Posterior cingulate gyrus (tissue), 11 donors: ENCODE data around the gene KCNT2.

Experiments used
- DNase-seq, 10 donors: peaks; one replicate each; pipeline versions ENCODE4 v3.0.0 to v3.0.0-alpha.2; 2020 to 2021; ENCODE audit warnings: mixed read lengths in 3 of 10
- intact Hi-C: fragments of 100-400 bp; cut with DNase I; formaldehyde crosslinking; loops from one replicate; pipeline ENCODE4 v1.15.1; 2023

The KCNT2 gene

GRCh38 chr1:196260270-196260669 lies 348.0 kb downstream of the KCNT2 start:
- DNase-seq = no peak
- intact Hi-C loops = no loop called here

- no peak for DNase-seq
- intact Hi-C loops = no loop called here
Observed at GRCh38 chr1:196259316-196259715, 348.9 kb downstream of the KCNT2 start.

GRCh38 chr1:196255762-196256161 lies 352.5 kb downstream of the KCNT2 start:
- intact Hi-C loops = no loop called here
- no peak for DNase-seq

GRCh38 chr1:196229546-196229945 lies 378.7 kb downstream of the KCNT2 start:
- DNase-seq = no peak
- intact Hi-C loops = no loop called here

- DNase-seq = no peak
- intact Hi-C loops = no loop called here
Observed at GRCh38 chr1:196214866-196215265, 393.4 kb downstream of the KCNT2 start.

- DNase-seq = no peak
- intact Hi-C loops = no loop called here
Observed at GRCh38 chr1:196209983-196210382, 398.3 kb downstream of the KCNT2 start.

GRCh38 chr1:196209265-196209664 lies 399.0 kb downstream of the KCNT2 start:
- DNase-seq = no peak
- intact Hi-C loops = no loop called here

GRCh38 chr1:196207612-196208217 lies 400.5 kb downstream of the KCNT2 start:
- no peak for DNase-seq
- intact Hi-C loops = no loop called here

- intact Hi-C loops = no loop called here
- no peak for DNase-seq
Observed at GRCh38 chr1:196205882-196206281, 402.4 kb downstream of the KCNT2 start.

- intact Hi-C loops = no loop called here
- DNase-seq = no peak
Observed at GRCh38 chr1:196196486-196196885, 411.8 kb downstream of the KCNT2 start.

- intact Hi-C loops = no loop called here
- no peak for DNase-seq
Observed at GRCh38 chr1:196193896-196194559, 414.2 kb downstream of the KCNT2 start.

- DNase-seq = no peak
- intact Hi-C loops = no loop called here
Observed at GRCh38 chr1:196183941-196184340, 424.3 kb downstream of the KCNT2 start.

- DNase-seq = no peak
- intact Hi-C loops = no loop called here
Observed at GRCh38 chr1:196181594-196181878, 426.7 kb downstream of the KCNT2 start.

GRCh38 chr1:196180847-196181593 lies 427.2 kb downstream of the KCNT2 start:
- DNase-seq = no peak
- intact Hi-C loops = no loop called here

- no peak for DNase-seq
Observed at GRCh38 chr1:196178083-196178635, 430.1 kb downstream of the KCNT2 start.

More at GRCh38 chr1:196178083-196178635, 430.1 kb downstream of the KCNT2 start:
- intact Hi-C loops = no loop called here
